Endothelial cell of umbilical vein (primary cell): ENCODE measurements around the gene HFE. TPM values are rescaled to one million over a fixed set of nuclear protein-coding genes. Genes with fewer than 3 reads are reported as not detected.
"Not testable (repeated sequence)": the region's sequence is repeated elsewhere in the genome, so short reads cannot be mapped to it uniquely, and the experiment has no call there.

Source experiments
- BruUV-seq: library from RNA; stranded (reverse); fragments of 400-500 nt; replicated peaks from 2 replicates; lab custom pipeline; 2021; lab: Mats Ljungman, UMichigan
- CTCF ChIA-PET: fragments of 300-600, 350-600 bp; sonication (Branson Sonifier 250); formaldehyde crosslinking; loops from one replicate; lab custom pipeline; 2021; ENCODE audit warnings: antibody characterized with exemption, inconsistent platforms; lab: Charles Lee
- POLR2A ChIA-PET: fragments of 300-600, 350-600 bp; sonication (Branson Sonifier 250); formaldehyde crosslinking; loops from one replicate; lab custom pipeline; 2021; ENCODE audit warnings: antibody characterized with exemption, inconsistent platforms; lab: Charles Lee
- DNase-seq: peaks from one replicate; pipeline ENCODE4 v3.0.0-alpha.2; 2011; ENCODE audit warnings: low read depth, low spot score
- FAIRE-seq: peaks from 2 replicates; lab custom pipeline; 2011; peaks lifted over from hg19 to GRCh38; lab: Jason Lieb, UNC
- H2AFZ ChIP-seq: 2 replicates; pipeline ENCODE4 v1.6.0; 2012; ENCODE audit warnings: low read depth, low read length, control low read depth, inconsistent platforms
- H3K27ac ChIP-seq: 2 replicates; pipeline ENCODE4 v1.5.1; 2011; ENCODE audit warnings: low read depth, mild to moderate bottlenecking, control low read depth, low read length, moderate library complexity; ENCODE audit not compliant: insufficient read depth
- H3K27me3 ChIP-seq, 2 experiments: 2 replicates each; pipeline versions ENCODE4 v1.6.0 to v1.6.1; 2011; ENCODE audit warnings: low read length in 2 of 2, mixed read lengths in 1 of 2; ENCODE audit not compliant: control insufficient read depth in 2 of 2, insufficient read depth in 2 of 2
- H3K36me3 ChIP-seq, 2 experiments: 2 replicates in 1 of 2; 3 replicates in 1 of 2; pipeline ENCODE4 v1.5.1; 2011; ENCODE audit warnings: low read length in 2 of 2, mild to moderate bottlenecking in 1 of 2, moderate library complexity in 1 of 2; ENCODE audit not compliant: control insufficient read depth in 2 of 2, insufficient read depth in 2 of 2; ENCODE audit errors: extremely low read depth in 1 of 2
- H3K4me1 ChIP-seq: 3 replicates; pipeline ENCODE4 v1.5.1; 2011; ENCODE audit warnings: mild to moderate bottlenecking, low read length; ENCODE audit not compliant: control insufficient read depth, insufficient read depth; ENCODE audit errors: extremely low read depth
- H3K4me2 ChIP-seq: 2 replicates; pipeline ENCODE4 v1.6.1; 2011; ENCODE audit warnings: low read length, control low read depth, mixed read lengths; ENCODE audit not compliant: insufficient read depth
- H3K4me3 ChIP-seq, 3 experiments: fragments of 200-600 bp in 1 of 3; sonication (generic), shearing (Covaris generic) in 1 of 3; replicated peaks in 1 of 3; 2 replicates each; pipeline ENCODE4 v1.5.1; 2011 to 2016; ENCODE audit warnings: control low read depth in 3 of 3, low read length in 3 of 3, mild to moderate bottlenecking in 2 of 3, inconsistent platforms in 1 of 3, low read depth in 1 of 3, moderate library complexity in 1 of 3; ENCODE audit not compliant: insufficient read depth in 1 of 3
- H3K79me2 ChIP-seq: 2 replicates; pipeline ENCODE4 v1.6.0; 2012; ENCODE audit warnings: low read length, inconsistent platforms; ENCODE audit not compliant: control insufficient read depth, insufficient read depth
- H3K9ac ChIP-seq: replicated peaks from 2 replicates; pipeline ENCODE3; 2011; ENCODE audit warnings: low read length, control low read depth; ENCODE audit not compliant: insufficient read depth; ENCODE audit errors: extremely low read depth
- H3K9me1 ChIP-seq: replicated peaks from 3 replicates; pipeline ENCODE4 v1.6.0; 2011; ENCODE audit warnings: mild to moderate bottlenecking, low read length; ENCODE audit not compliant: control insufficient read depth, insufficient read depth; ENCODE audit errors: extremely low read depth
- H3K9me3 ChIP-seq: replicated peaks from 2 replicates; pipeline ENCODE4 v1.5.1; 2012; ENCODE audit warnings: low read length, inconsistent platforms; ENCODE audit not compliant: control insufficient read depth, insufficient read depth
- H4K20me1 ChIP-seq: replicated peaks from 2 replicates; pipeline ENCODE3; 2011; ENCODE audit warnings: mild to moderate bottlenecking, low read length; ENCODE audit not compliant: control insufficient read depth, insufficient read depth; ENCODE audit errors: extremely low read depth
- CTCF ChIP-seq, 2 donors: IDR thresholded peaks; 1 replicate in 1 of 2; 2 replicates in 1 of 2; pipeline ENCODE4 v1.5.1; 2011; ENCODE audit warnings: low read length in 2 of 2, mild to moderate bottlenecking in 2 of 2, moderate library complexity in 2 of 2, control low read depth in 1 of 2, inconsistent platforms in 1 of 2, low read depth in 1 of 2; ENCODE audit not compliant: insufficient read depth in 1 of 2; ENCODE audit errors: extremely low read depth in 1 of 2
- EZH2 ChIP-seq: IDR thresholded peaks from 2 replicates; pipeline ENCODE4 v1.6.1; 2012; ENCODE audit warnings: borderline replicate concordance, low read depth, mild to moderate bottlenecking, moderate library complexity, low read length, inconsistent platforms; ENCODE audit not compliant: severe bottlenecking
- FOS ChIP-seq: IDR thresholded peaks from 2 replicates; pipeline ENCODE4 v1.6.1; 2011; ENCODE audit warnings: mild to moderate bottlenecking, low read length, moderate library complexity, borderline replicate concordance; ENCODE audit not compliant: insufficient read depth
- GATA2 ChIP-seq: IDR thresholded peaks from 2 replicates; pipeline ENCODE4 v1.7.0; 2011; ENCODE audit warnings: low read depth, mild to moderate bottlenecking, moderate library complexity, mixed read lengths, low read length; ENCODE audit not compliant: insufficient read length, insufficient read depth
- JUN ChIP-seq: IDR thresholded peaks from 2 replicates; pipeline ENCODE4 v1.6.1; 2011; ENCODE audit warnings: borderline replicate concordance, low read depth; ENCODE audit not compliant: insufficient read length, insufficient read depth
- MAX ChIP-seq: IDR thresholded peaks from 2 replicates; pipeline ENCODE4 v1.6.1; 2011; ENCODE audit not compliant: insufficient read depth, insufficient read length
- MYC ChIP-seq: IDR thresholded peaks from one replicate; pipeline ENCODE4 v1.6.1; 2011; ENCODE audit warnings: mild to moderate bottlenecking, low read depth, low read length
- POLR2A ChIP-seq: IDR thresholded peaks from 2 replicates; pipeline ENCODE4 v1.6.1; 2012; ENCODE audit warnings: low read depth, mild to moderate bottlenecking, control low read depth, low read length
- POLR2AphosphoS5 ChIP-seq: IDR thresholded peaks from 2 replicates; pipeline ENCODE4 v1.6.1; 2012; ENCODE audit warnings: low read depth, mild to moderate bottlenecking, control low read depth, low read length, moderate library complexity; ENCODE audit not compliant: insufficient read depth
- dilution Hi-C: fragments of 300-500 bp; cut with MboI; formaldehyde crosslinking; loops from one replicate; pipeline ENCODE4 v1.15.0; 2019; ENCODE audit warnings: low sequenced_read_pairs; ENCODE audit not compliant: extremely low pct_ligation_motif_present
- intact Hi-C: fragments of 100-400 bp; cut with micrococcal nuclease; formaldehyde crosslinking; loops from one replicate; pipeline ENCODE4 v1.10.0; 2022
- polyA plus RNA-seq, 4 experiments: library from polyadenylated mRNA; depleted of rRNA in 3 of 4; stranded (reverse) in 3 of 4; unstranded in 1 of 4; fragments of >200 nt; gene quantifications; 2 replicates each; pipeline versions ENCODE4 v1.2.1 to v1.2.3, GENCODE V29; 2011 to 2012; ENCODE audit warnings: missing spikeins in 1 of 4
- total RNA-seq: library from RNA; stranded (reverse); gene quantifications from 2 replicates; pipeline ENCODE4 v1.2.3, GENCODE V29; 2021

Gene HFE
- total and polyA plus RNA-seq, 2 donors (not counting 3 experiments of a cell fraction or from before 2014, with no cell fraction given): 6.3 to 8.1 TPM

GRCh38 chr6:26048590-26048989 is 38.6 kb upstream of the HFE start:
- no peaks in the 10 kb centered on the region for H3K36me3 ChIP-seq
- no peak overlapping the region for H3K27ac ChIP-seq
- intact Hi-C loops (no loop called here), dilution Hi-C loops (no loop called here)
- peaks cover 14% of the 10 kb centered on the region for H3K4me1 ChIP-seq
- H2AFZ ChIP-seq: no peak overlapping the region
- no peaks in the 10 kb centered on the region for H3K79me2 ChIP-seq
- no TSS peak for BruUV-seq
- no peaks in the 10 kb centered on the region for H3K9me3 ChIP-seq
- no peak overlapping the region for H3K9ac ChIP-seq
- H3K27me3 ChIP-seq: no peaks in the 10 kb centered on the region
- H4K20me1 ChIP-seq: no peaks in the 10 kb centered on the region
- FAIRE-seq (no peak), DNase-seq (no peak)
- H3K4me2 ChIP-seq: no peak overlapping the region
- H3K4me3 ChIP-seq: no peak overlapping the region
- H3K9me1 ChIP-seq: no peaks in the 10 kb centered on the region
- CTCF ChIA-PET: interaction anchor here (2.1 kb wide), 1 partner anchor 23 kb away, joined by 9 read pairs; no protein-coding TSS in a partner anchor
- POLR2A ChIA-PET: no interaction called here
- TF ChIP-seq GATA2 (no peak), EZH2 (no peak)

GRCh38 chr6:26051665-26052310 is 35.4 kb upstream of the HFE start:
- FAIRE-seq: no peak
- Histone ChIP-seq H2AFZ (no peak overlapping the region), H3K36me3 (no peaks in the 10 kb centered on the region), H4K20me1 (no peaks in the 10 kb centered on the region), H3K9ac (no peak overlapping the region), H3K4me3 (no peak overlapping the region), H3K27ac (no peak overlapping the region), H3K9me3 (no peaks in the 10 kb centered on the region), H3K4me1 (peaks cover 8% of the 10 kb centered on the region), H3K9me1 (no peaks in the 10 kb centered on the region), H3K4me2 (no peak overlapping the region), H3K79me2 (no peaks in the 10 kb centered on the region), H3K27me3 (no peaks in the 10 kb centered on the region)
- intact Hi-C loops: no loop called here
- DNase-seq: no peak
- dilution Hi-C loops: no loop called here
- CTCF ChIA-PET: no interaction called here
- POLR2A ChIA-PET: no interaction called here
- TF ChIP-seq CTCF (IDR thresholded peaks at IDR 0.05; ENCODE audit: extremely low read depth in 1 of 2, insufficient read depth in 1 of 2, low read depth in 1 of 2, low read length in 2 of 2) (no peak), JUN (no peak), POLR2A (no peak), FOS (no peak), EZH2 (no peak), GATA2 (no peak), MYC (no peak), POLR2AphosphoS5 (no peak), MAX (no peak)
- no TSS peak for BruUV-seq

GRCh38 chr6:26052762-26053250 is 34.4 kb upstream of the HFE start:
- dilution Hi-C loops, H4K20me1 ChIP-seq, H3K9me3 ChIP-seq, CTCF ChIA-PET, POLR2A ChIA-PET, BruUV-seq, H3K27ac ChIP-seq, H3K36me3 ChIP-seq, H3K4me2 ChIP-seq, intact Hi-C loops, H3K9ac ChIP-seq, H3K27me3 ChIP-seq, DNase-seq, H3K79me2 ChIP-seq, H2AFZ ChIP-seq, H3K9me1 ChIP-seq, FAIRE-seq, H3K4me3 ChIP-seq: not testable (repeated sequence)
- peaks cover 13% of the 10 kb centered on the region for H3K4me1 ChIP-seq
